CD4-positive, alpha-beta T cell treated with Interleukin-2 at 100 ng/mL for 4 hours (primary cell): Measurements from ENCODE around the gene ZMIZ1.

Source experiments
- DNase-seq: peaks from one replicate; pipeline ENCODE4 v3.0.0-alpha.2; 2020; ENCODE audit warnings: low spot score

The ZMIZ1 gene

DNA sequence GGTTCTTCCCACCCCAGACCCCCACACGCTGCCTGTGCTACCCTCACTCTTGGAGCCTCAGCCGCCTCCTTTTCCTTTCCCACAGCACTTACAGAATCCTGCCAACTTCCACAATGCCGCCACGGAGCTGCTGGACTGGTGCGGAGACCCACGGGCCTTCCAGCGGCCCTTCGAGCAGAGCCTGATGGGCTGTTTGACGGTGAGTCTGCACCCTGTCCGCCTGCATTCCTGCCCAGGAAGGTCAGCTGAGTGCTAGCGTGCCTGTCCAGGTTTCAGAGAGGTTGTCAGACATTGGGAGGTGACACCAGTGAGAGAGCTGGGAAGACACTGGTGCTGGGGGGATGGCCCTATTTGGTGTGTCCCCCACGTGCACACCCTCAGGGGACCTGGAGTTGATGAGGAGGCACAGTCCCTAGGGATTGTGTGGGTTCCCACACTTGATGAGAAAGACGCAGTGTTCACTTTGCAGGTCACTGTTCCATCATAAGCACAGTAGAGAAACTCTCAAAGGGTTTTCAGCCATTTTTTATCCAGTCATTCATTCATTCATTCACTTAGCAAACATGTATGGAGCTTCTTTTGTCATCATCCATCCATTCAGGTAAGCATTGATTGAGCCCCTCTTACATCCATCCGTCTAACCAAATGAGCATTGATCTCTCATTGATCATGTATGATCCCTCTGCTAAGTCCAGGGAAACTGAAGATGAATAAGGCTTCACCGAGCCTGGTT lies 139.7 kb downstream of the ZMIZ1 start:
- DNase-seq = no peak

DNA sequence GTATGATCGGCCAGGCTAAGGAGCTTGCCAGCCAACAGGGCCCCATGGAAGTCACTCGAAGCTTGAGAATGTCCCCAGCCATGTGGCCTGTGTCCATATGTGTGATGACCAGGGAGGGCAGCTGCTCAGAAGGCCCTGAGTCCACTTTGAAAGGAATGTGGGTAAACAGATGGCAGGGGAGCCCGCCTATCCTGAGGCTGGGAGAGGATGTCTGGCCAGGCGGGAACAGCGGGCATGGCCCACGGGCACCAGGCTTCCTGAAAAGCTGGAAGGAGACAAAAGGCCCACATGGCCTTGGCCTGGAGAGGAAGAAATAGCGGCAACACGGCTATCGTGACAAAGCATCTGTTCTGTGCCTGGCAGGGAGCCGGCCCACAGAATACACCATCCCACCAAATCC lies 140.6 kb downstream of the ZMIZ1 start:
- no peak for DNase-seq

DNA sequence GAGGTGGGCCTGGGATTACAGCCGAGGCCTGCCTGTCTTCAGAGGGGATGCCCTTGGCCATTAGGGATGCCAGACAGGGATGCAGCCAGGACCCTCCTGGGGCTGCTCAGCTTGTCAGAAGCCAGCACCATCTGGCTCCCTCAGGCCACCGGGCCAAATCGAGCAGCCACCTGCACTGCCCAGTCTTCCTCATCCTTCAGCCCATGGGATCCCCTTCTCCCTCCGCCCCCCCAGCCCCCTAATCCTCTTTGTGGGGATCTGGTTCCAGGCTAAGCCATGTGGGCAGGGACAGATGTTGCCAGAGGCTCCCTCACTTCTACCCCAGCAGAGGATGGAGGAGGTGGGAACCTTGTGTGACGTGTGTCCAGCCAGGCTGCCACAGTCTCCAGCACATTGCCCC lies 141.1 kb downstream of the ZMIZ1 start:
- DNase-seq = no peak

DNA sequence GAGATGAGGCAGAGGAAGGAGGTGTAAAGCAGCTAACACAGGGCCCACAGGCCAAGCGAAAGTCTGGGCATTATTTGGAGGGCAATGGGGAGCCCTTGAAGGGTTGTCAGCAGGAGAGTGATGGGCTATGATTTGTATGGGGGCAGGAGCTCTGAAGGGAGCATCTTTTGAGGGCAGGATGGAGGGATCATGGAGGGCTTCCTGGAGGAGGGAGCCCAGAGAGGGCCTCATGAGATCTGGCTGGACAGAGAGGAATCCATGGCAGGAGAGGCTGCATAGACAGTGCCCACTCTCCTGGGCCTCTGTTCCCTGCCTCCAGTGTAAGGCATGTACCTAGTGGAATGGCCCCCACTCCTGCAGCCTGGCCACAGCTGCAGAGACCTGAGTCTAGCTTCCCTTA lies 141.9 kb downstream of the ZMIZ1 start:
- DNase-seq = no peak

DNA sequence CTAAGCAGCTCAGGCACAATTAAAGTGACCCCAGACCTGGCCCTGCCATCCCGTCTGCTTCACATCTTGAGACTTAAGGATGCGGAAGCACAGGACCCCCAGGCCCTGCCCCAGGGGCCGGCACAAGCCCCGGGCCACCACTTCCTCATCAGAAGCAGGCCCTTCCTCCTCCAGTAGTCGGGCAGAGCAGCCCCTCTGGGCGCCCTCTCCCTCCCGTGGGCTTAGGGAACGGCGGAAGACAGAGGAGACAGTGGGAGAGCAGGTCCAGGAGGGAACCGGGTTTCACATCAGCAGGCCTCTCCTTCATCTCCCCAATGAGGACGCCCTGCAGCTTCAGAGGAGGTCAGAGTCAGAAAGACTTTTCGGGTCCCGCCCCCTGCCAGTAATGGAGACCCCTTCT lies 142.8 kb downstream of the ZMIZ1 start:
- no peak for DNase-seq

DNA sequence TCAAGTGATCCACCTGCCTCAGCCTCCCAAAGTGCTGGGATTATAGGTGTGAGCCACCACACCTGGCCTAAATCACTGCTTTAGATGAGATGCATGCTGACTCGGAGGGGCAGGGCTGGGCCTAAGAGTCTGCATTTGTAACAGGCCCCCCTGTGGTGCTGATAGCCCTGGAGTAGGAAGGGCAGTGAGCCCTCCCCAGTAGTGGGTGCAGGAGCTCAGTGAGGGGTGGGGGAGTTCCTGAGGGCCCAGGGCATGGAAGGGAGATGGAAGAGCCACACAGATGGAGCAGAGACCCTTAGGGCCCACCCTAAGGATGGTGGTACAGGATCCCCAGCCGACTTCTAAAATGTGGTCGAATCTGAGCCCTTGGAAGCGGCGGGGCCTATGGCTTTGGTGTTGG lies 146.8 kb downstream of the ZMIZ1 start:
- no peak for DNase-seq

DNA sequence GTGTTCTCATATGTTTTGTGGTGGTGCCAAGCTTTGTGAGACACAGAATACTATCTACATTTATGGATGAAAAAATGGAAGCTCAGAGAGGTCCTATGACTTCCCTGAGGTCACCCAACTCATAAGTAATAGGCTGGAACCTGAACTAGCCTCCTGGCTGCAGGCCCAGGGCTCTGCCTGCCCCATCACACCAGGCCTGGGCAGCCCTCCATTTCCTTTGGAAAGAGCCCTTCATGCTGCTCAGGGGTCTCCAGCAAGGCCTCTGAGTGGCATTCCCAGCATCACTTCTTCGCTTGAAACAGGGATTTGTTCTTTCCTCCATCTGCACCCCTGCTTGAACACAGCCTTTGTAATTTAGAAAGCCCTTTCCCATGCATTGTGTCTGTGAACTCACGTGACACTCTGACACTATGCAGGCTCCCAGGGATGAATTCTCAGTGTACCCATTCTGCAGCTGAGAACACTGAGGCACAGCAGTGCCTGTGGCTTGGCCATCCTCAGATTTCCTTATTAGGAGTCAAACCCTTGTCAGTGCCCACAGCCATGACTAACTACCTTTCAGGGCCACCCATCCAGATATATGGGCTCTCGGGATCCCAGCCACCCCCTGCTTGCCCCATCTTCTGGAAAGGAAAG lies 150.7 kb downstream of the ZMIZ1 start:
- no peak for DNase-seq

DNA sequence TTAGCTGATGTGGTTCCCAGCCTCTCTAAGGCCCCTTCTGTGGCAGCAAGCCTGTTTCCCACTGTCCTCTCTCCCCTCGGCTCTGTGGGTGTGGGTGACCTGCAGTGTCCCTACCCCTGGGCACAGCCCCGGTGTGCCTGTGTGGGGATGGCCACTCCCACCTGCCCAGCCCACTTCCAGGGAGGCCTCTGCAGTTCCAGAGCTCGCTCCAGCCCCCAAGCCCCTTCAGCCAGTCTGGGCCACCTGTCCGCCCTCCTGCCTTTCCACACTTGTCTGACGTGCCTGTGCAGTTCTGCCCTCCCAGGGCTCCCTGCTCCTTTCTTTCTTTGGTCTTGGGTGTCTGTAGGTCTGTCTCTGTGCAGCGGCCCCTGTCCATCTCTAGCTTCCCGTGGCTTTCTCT lies 151.5 kb downstream of the ZMIZ1 start:
- DNase-seq = no peak

DNA sequence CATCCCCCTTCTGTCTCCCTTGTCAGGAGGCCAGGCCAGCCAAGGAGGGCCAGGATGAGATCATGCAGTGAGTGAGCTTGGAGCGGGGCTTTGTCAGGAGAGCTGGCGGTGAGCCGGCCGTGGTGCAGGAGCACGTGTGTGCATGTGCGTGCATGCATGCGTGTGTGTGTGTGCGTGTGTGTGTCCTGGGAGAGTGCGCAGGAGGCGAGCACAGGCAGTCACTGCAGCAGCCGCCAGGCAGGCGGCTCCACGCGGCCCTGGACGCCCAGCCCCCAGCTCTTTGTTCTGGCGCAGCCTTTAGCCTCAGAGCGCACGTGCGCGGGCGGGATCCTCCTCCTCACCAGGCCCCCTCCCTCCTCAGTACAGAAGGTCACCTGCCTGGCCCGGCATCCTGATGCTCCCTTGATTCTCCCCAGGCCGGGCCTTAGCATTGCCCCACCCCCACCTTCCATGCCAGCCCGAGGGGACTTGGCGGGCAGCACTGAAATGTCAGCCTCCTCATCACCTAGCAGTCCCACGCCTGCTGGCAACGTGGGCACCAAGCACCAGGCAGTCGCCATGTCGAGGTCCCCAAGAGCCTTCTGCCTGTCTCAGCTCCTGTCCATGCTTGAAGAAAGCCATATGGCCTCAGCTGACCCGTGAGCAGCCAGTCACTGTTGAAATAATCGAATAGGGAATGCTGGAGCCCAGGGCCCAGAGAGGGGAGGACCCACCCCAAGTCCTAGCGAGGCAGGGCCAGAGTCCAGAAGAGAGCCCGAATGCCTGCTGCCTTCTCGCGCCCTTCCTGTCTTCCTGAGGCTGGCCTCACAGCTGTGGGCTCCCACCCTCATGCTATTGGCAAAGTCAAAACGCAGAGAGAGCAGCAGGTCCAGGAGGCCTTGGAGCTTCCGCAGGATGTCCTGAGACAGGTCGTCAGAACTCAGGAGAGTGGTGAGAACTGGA lies 152.6 kb downstream of the ZMIZ1 start:
- DNase-seq = no peak

DNA sequence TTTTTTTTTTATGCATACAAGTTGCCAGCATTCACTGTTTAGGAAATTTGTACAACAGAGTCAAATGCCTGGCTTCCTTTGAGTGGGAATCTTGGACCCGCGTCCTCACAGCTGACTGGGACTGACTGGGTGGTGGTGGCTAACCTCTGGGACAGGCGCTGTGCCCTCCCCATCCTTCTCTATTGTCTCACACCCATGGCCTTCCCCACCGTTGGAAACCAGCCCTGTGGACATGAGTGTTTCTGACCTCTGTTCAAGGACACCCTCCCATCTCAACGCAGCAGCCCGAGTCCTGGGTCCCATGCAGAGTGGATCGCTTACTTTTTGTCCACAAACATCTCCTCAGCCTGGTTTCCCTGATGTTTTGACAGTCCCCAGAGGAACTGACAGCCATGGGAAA lies 153.4 kb downstream of the ZMIZ1 start:
- no peak for DNase-seq

DNA sequence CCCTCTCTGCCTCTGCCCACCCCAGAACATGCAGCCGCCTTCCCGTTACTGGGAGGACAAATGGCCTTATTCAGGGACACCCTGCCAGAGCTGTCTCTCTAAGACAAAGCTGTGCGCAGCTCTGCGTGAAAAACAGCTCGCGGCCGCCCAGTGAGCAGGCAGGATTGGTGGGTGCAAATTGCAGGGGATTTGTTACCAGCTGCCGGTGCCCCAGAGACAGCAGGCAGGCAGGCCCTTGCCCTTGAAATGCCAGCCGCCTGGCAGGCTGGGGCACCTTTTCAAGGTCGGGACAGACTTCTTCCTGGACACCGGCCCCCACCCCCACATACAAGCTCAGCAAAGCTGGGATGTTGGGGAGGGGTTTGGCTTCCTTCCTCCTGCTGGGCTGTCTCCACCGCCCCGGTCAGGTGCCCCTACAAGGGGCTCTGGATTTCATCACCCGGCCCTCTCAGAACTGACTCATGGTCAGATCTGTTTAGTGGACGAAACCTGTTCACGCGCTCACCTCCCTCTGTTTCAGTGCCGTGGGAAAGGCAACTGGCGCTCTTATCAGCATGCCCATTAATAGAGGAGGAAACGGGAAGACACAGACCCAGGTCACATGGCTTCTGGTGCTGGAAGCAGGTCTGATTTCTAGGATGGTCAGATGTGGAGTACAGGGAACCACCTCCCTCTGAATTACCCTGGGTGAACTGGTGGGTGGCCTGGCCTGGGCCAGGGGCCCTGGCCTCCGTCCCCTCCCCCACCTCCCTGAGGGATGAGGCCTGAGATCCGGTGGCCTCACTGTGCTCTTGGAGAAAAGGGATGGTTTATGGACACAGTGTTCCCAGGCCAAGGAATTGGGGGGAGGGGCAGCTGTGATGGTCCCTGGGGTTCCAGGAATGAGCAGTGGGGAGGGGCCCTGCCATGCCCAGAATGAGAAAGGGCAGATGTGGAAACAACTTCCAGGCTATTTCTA lies 154.6 kb downstream of the ZMIZ1 start:
- no peak for DNase-seq

DNA sequence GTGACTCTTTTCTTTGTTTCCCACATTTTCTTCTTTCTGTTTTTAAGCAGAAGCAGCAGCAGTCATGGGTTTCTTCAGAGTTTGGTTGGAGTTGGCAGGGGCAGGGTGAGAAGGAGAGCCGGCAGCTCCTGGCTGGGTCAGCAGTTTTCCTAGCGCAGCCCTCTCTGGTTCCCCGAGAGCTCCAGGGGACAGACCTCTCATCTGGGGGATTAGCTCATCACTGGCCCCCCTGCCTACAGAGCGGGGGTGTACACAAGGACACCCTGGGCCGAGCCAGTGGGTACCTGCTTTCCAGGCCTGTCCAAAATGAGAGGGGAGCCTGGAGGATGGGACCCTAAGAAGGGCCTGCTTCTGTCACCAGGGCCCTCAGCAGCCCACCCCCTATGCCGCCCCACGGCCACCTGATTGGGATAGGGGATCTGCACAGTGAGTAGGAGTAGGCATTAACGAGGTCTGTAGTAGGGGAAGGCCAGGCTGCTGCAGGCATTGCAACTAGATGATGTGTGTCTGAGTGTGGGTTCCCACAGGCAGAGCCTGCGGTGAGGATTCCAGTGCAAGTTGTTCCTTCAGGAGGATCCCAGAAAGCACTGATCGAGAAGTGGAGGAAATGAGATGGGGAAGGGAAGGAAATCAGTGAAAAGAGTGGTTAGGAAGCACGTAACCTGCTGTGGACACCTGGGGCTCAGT lies 155.6 kb downstream of the ZMIZ1 start:
- DNase-seq = no peak

DNA sequence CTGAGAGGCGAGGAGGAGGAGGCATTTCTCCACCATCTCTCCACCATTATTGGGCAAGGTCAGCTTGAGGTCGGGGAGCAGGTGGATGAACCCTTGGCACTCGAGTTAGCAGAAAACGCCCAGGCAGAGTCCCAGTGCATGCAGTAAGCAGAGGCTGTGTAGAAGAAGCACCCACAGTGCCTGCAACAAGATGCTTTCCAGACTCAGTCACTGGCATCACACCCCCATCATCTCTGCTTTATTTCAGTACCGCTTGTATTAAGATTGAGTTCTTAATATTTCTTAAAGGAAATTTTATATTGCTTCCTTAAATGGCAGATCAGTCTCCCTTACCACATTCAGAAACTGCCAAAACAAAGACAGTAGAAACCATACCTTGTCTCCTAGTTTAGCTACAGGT lies 156.2 kb downstream of the ZMIZ1 start:
- no peak for DNase-seq

DNA sequence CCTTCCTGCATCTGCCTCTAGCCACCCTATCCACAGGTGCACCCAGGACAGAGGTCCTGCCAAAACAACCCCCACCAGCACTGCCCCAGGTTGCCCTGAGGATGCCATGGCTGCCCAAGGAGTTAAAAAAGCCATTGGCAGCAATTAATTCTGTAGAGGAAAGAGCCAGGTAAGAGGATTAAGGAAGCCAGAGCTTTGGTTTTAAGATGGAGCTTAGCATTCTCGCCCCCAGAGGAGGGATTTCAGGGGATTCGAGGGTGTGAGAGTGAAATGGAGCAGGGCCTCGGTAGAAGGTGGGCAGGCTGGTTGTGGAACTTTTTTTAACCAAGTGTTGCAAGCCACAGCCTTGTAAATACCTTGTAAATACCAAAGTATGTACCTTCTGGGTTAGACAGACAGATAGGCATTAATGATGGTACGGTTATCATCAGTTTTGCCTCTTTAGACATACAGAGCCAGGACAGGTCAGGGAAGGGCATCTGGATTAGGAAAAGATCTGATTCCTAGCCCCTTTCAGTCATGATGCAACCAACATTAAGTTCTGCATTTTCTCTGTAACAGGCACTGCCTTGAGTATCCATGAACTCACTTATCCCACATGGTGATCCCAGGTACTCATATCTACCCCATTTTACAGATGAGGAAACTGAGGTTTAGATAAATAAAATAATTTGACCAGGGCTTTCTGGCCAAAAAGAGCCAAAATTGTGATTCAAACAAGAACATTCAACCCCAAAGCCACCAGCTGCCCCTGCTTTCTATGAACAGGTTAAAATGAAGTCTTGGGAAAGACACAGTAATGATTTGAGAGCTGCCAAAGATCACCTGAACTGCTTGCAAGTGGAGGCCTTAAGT lies 157.9 kb downstream of the ZMIZ1 start:
- no peak for DNase-seq

DNA sequence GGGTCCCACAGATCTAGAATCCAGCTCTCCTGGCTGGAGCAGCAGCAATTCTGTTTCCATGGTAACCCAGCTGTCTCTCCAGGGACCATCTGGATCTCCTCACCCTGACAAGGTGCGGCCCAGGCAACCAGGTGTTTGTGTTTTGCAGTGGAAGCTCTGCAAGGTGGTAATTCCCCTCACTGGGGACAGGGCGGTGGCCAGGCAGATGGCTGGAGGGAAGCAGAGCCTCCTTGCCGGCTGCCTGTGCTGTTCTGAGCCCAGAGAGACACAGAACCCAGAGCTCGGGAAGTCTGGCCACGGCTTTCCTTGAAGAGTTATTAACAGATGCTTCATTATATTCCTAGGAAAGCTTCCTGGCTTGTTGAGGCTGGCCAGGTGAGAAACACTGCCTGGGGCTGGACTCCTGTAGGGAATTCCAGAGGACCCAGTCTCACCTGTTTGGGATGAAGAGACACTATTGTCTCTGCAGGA lies 160.3 kb downstream of the ZMIZ1 start:
- no peak for DNase-seq

DNA sequence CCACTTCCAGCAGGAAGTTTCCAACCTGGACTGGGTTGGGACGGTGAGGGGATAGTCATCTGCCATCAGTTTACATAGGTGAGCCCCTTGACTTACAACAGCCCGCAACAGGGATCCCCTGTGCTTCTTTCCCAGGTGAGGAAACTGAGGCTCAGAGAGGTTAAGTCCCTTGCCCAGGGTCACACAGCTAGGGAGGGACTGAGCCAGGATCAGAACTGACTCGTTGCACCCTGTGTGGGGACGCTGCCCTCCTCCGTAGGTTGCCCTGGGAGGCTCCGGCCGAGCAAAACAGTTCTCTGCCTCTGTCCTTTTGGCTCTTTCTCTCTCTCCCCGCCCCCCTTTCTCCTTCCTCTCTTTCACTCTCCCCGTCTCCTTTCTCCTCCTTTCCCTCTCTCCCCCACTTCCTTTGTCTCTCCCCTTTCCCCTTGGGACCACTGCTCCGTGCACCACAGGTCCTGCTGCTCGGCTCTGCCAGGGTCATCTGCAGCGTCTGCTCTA lies 161.1 kb downstream of the ZMIZ1 start:
- DNase-seq = no peak

DNA sequence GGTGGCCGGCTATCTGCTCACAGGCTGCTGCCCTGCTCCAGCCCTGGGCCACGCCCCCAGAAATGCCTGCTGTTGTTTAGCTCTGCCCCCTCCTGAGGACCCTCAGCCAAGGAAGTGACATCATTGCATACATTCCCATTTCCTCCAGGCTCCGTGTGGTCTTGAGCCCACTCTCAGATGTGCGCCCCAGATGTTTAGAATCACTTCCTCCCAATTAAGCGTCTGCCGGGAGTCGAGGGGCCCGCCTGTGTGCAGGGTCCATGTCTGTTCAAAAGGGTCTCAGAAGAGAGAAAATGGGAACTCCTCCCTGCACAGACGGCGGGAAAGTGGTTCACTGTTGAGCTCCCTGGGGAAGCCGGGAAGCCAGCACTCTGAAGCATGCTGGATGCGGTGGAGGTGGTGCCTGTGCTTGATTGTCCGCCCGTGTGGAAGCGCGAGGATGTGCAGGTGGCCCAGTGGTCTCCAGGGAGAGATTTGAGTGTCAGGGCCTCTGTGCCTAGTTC lies 161.6 kb downstream of the ZMIZ1 start:
- no peak for DNase-seq

DNA sequence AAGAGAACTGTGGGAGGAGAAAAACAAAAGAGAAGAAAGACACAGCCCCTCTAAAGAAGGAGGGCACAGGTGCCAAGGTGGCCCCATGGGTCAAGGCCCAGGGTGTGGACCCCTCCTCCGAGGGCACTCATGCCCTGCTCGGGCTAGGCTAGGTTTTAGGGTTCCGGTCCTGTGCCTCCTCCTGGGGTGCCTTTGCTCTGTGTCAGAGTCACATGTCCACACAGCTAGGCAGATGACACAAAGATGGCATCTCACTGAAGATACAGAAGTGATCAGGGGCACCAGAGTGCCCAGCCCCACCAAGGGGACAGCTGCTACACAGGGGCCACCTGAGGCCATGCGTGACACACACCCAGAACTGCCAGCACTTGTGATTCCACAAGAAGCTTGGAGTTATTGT lies 162.1 kb downstream of the ZMIZ1 start:
- DNase-seq = no peak

DNA sequence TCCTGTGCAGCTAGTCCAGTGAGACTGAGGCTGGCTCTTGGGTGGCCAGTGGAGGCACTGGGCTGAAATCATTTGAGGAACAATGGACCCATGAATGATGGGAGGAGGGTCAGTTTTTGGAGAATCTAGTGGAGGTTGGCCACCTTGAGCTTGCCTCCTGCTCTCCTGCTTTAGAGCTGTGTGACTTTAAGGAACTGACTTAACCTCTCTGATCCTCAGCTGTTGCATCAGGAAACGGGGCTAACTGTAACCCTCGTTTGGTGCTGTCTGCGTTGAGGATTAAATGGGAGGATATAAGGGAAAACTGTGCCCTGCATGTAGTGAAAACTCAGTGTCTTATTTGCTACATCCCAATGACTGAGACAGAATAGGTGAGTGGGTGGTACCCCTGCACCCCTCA lies 163.1 kb downstream of the ZMIZ1 start:
- DNase-seq = no peak

DNA sequence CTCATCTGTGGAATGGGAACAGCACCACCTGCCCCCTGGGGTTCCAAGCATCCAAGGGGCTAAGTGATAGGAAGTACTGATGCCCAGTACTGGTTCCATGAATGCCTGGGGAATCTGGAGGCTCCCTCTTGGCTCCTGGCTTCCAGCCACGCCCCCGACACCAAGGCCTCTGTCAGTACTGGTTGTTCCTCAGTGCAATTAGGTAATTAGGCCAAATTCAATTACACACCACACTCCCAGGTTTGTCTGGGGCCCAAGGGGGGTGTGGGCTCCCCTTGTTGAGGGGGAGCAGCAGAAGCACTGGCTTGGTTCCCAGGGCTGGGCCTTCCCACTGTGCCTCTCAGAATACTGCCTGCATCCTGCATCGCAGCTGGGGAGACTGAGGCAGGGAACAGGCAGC lies 164.1 kb downstream of the ZMIZ1 start:
- no peak for DNase-seq
